Activated CD4-positive, alpha-beta T cell treated with anti-CD3 and anti-CD28 coated beads, Interleukin-2, Interleukin-4, amounts not matched to agents 100 ng/mL and 50 ng/mL, durations not matched to agents 16 hours and 8 hours (primary cell): Measurements from ENCODE around the gene SUFU.

ENCODE experiments used
- DNase-seq: peaks from one replicate; pipeline ENCODE4 v3.0.0-alpha.2; 2020; ENCODE audit warnings: low spot score

Gene SUFU

GRCh38 chr10:102596506-102596971 lies 92.8 kb downstream of the SUFU start:
- peak; percentile 34 for DNase-seq

GRCh38 chr10:102597131-102597991 lies 93.6 kb downstream of the SUFU start:
- DNase-seq, result no peak

GRCh38 chr10:102598243-102598642 lies 94.5 kb downstream of the SUFU start:
- no peak for DNase-seq

- no peak for DNase-seq
Measured at GRCh38 chr10:102599565-102600327, 96.0 kb downstream of the SUFU start.

GRCh38 chr10:102600816-102601215 lies 97.0 kb downstream of the SUFU start:
- no peak for DNase-seq

- DNase-seq, result no peak
Measured at GRCh38 chr10:102601639-102602038, 97.9 kb downstream of the SUFU start.

GRCh38 chr10:102602272-102603045 lies 98.7 kb downstream of the SUFU start:
- no peak for DNase-seq

GRCh38 chr10:102603946-102604345 lies 100.2 kb downstream of the SUFU start:
- no peak for DNase-seq

- no peak for DNase-seq
Measured at GRCh38 chr10:102604439-102604841, 100.7 kb downstream of the SUFU start.

- no peak for DNase-seq
Measured at GRCh38 chr10:102605712-102606111, 101.9 kb downstream of the SUFU start.

GRCh38 chr10:102608487-102608886 lies 104.7 kb downstream of the SUFU start:
- DNase-seq, result no peak

GRCh38 chr10:102610441-102610887 lies 106.7 kb downstream of the SUFU start:
- DNase-seq, result no peak

- no peak for DNase-seq
Measured at GRCh38 chr10:102611514-102612087, 107.8 kb downstream of the SUFU start.

GRCh38 chr10:102612964-102613275 lies 109.1 kb downstream of the SUFU start:
- DNase-seq, result no peak

- no peak for DNase-seq
Measured at GRCh38 chr10:102613286-102613685, 109.5 kb downstream of the SUFU start.

- DNase-seq, result no peak
Measured at GRCh38 chr10:102613785-102614184, 110.0 kb downstream of the SUFU start.

GRCh38 chr10:102614888-102615287 lies 111.1 kb downstream of the SUFU start:
- DNase-seq, result no peak

- DNase-seq, result no peak
Measured at GRCh38 chr10:102615361-102615760, 111.6 kb downstream of the SUFU start.

- DNase-seq, result no peak
Measured at GRCh38 chr10:102616066-102616770, 112.4 kb downstream of the SUFU start.

GRCh38 chr10:102617041-102617440 lies 113.3 kb downstream of the SUFU start:
- no peak for DNase-seq

- no peak for DNase-seq
Measured at GRCh38 chr10:102617816-102618215, 114.0 kb downstream of the SUFU start.
